Right lobe of liver (tissue), 6 donors: ENCODE data around the gene STPG2. TPM values are rescaled to one million over a fixed set of nuclear protein-coding genes. Genes with fewer than 3 reads are reported as not detected.

Experiments used
- ATAC-seq, 4 donors: fragments of 200-7000 bp; cut with Tn5 transposase; one replicate each; pipeline ENCODE4 v1.9.1; 2020; ENCODE audit warnings: mild to moderate bottlenecking in 4 of 4, moderate library complexity in 4 of 4
- DNase-seq, 3 donors: peaks; one replicate each; pipeline ENCODE4 v3.0.0-alpha.2; 2020
- H3K27ac ChIP-seq, 3 donors: fragments of 200-600 bp; one replicate each; pipeline ENCODE4 v1.8.0; 2022
- H3K27me3 ChIP-seq, 2 donors: fragments of 200-600 bp; one replicate each; pipeline ENCODE4 v1.8.0; 2022
- H3K36me3 ChIP-seq, 4 donors: fragments of 200-600 bp; sonication (generic) in 1 of 4; one replicate each; pipeline versions ENCODE4 v1.5.1 to v1.8.0; 2017 to 2022; ENCODE audit warnings: control low read depth in 1 of 4
- H3K4me1 ChIP-seq, 4 donors: fragments of 200-600 bp; sonication (generic) in 1 of 4; one replicate each; pipeline versions ENCODE4 v1.5.1 to v1.8.0; 2017 to 2022; ENCODE audit warnings: control low read depth in 1 of 4
- H3K4me3 ChIP-seq, 3 donors: fragments of 200-600 bp; one replicate each; pipeline ENCODE4 v1.8.0; 2022
- H3K9me3 ChIP-seq, 4 donors: fragments of 200-600 bp; sonication (generic) in 1 of 4; one replicate each; pipeline versions ENCODE4 v1.5.1 to v1.8.0; 2017 to 2022; ENCODE audit warnings: control low read depth in 1 of 4
- CTCF ChIP-seq, 4 donors: fragments of 200-600 bp in 3 of 4; fragments of 450-650 bp in 1 of 4; IDR thresholded peaks; one replicate each; pipeline versions ENCODE4 v1.5.1 to v1.8.0; 2016 to 2022; ENCODE audit warnings: antibody characterized with exemption in 4 of 4, mild to moderate bottlenecking in 2 of 4
- POLR2A ChIP-seq: fragments of 450-650 bp; IDR thresholded peaks from one replicate; pipeline ENCODE4 v1.6.1; 2017; ENCODE audit warnings: antibody characterized with exemption, mild to moderate bottlenecking
- WGBS: methylation state at CpG from one replicate; pipeline ENCODE4 v1.1.6; 2018; ENCODE audit warnings: low coverage, low lambda C conversion rate; ENCODE audit not compliant: insufficient coverage; ENCODE audit errors: missing lambda C conversion rate; 5-methylcytosine and 5-hydroxymethylcytosine counted together
- intact Hi-C, 2 donors: fragments of 100-400 bp; cut with DNase I; formaldehyde crosslinking; loops; one replicate each; pipeline versions ENCODE4 v1.11.2 to v1.14.1; 2022
- total RNA-seq, 6 experiments: library from RNA; depleted of rRNA in 2 of 6; stranded (reverse); fragments of >200 nt in 2 of 6; fragmentation: NEBNext Ultra II Directional in 3 of 6; extraction: Animal tissue kit (Norgen Biotek cat#: 25700) in 3 of 6; gene quantifications; one replicate each; pipeline versions ENCODE4 v1.1.0 to v1.2.4, GENCODE V29; 2016 to 2023
- donor health status: DM: no; HTN: yes; CAD: no.
- donor health status: DM: no; HTN: no; CAD: no.
- donor health status: DM: no; HTN: no; CAD: no.
- donor health status: DM: no; HTN: yes; CAD: no.
- donor health status: DM: no; HTN: yes; CAD: no.

Gene STPG2
- total RNA-seq, 6 experiments from 2014 or later = 0.25 to 0.46 (median 0.40) TPM; not detected in 2

GRCh38 chr4:97978791-97979488 is 164.3 kb downstream of the STPG2 start:
- H3K36me3 ChIP-seq = no peaks in the 10 kb centered on the region
- 54% methylated on average over 2 of the region's 2 CpGs for WGBS
- H3K27me3 ChIP-seq = no peaks in the 10 kb centered on the region
- ATAC-seq = no peak
- H3K4me1 ChIP-seq = no peaks in the 10 kb centered on the region
- H3K27ac ChIP-seq = no peak overlapping the region
- TF ChIP-seq POLR2A = no peak
- TF ChIP-seq CTCF (IDR thresholded peaks at IDR 0.05) = no peak
- H3K9me3 ChIP-seq = no peaks in the 10 kb centered on the region
- no peak for DNase-seq
- no peak overlapping the region for H3K4me3 ChIP-seq
- intact Hi-C loops = no loop called here

- TF ChIP-seq POLR2A = no peak
- no peak for TF ChIP-seq CTCF (IDR thresholded peaks at IDR 0.05)
- H3K4me1 ChIP-seq = no peaks in the 10 kb centered on the region
- intact Hi-C loops = no loop called here
- no peak overlapping the region for H3K4me3 ChIP-seq
- no CpG with 5 or more reads among the region's 2 CpGs for WGBS
- H3K27me3 ChIP-seq = no peaks in the 10 kb centered on the region
- no peak overlapping the region for H3K27ac ChIP-seq
- no peaks in the 10 kb centered on the region for H3K9me3 ChIP-seq
- H3K36me3 ChIP-seq = no peaks in the 10 kb centered on the region
- ATAC-seq = no peak
- no peak for DNase-seq
These were observed 189.9 kb downstream of the STPG2 start for GRCh38 chr4:97953171-97953941.

GRCh38 chr4:97952763-97953162 is 190.5 kb downstream of the STPG2 start:
- WGBS = 40% methylated on average over 1 of the region's 3 CpGs
- Histone ChIP-seq H3K4me1 (no peaks in the 10 kb centered on the region), H3K9me3 (no peaks in the 10 kb centered on the region), H3K4me3 (no peak overlapping the region), H3K27me3 (no peaks in the 10 kb centered on the region), H3K27ac (no peak overlapping the region), H3K36me3 (no peaks in the 10 kb centered on the region)
- intact Hi-C loops = no loop called here
- ATAC-seq (no peak), DNase-seq (no peak)
- no peak for TF ChIP-seq CTCF (IDR thresholded peaks at IDR 0.05)
- TF ChIP-seq POLR2A = no peak

GRCh38 chr4:97950836-97951235 is 192.4 kb downstream of the STPG2 start:
- H3K4me1 ChIP-seq = no peaks in the 10 kb centered on the region
- intact Hi-C loops = no loop called here
- DNase-seq (no peak), ATAC-seq (no peak)
- H3K27ac ChIP-seq = no peak overlapping the region
- H3K36me3 ChIP-seq = no peaks in the 10 kb centered on the region
- no peaks in the 10 kb centered on the region for H3K9me3 ChIP-seq
- no peak overlapping the region for H3K4me3 ChIP-seq
- TF ChIP-seq POLR2A (no peak), CTCF (IDR thresholded peaks at IDR 0.05) (no peak)
- H3K27me3 ChIP-seq = no peaks in the 10 kb centered on the region
